GM04503 (cell line): Measurements from ENCODE around the gene CNPY4.

Source experiments
- DNase-seq: peaks from one replicate; pipeline ENCODE4 v3.0.0-alpha.2; 2012; ENCODE audit warnings: low read depth

Gene CNPY4

DNA sequence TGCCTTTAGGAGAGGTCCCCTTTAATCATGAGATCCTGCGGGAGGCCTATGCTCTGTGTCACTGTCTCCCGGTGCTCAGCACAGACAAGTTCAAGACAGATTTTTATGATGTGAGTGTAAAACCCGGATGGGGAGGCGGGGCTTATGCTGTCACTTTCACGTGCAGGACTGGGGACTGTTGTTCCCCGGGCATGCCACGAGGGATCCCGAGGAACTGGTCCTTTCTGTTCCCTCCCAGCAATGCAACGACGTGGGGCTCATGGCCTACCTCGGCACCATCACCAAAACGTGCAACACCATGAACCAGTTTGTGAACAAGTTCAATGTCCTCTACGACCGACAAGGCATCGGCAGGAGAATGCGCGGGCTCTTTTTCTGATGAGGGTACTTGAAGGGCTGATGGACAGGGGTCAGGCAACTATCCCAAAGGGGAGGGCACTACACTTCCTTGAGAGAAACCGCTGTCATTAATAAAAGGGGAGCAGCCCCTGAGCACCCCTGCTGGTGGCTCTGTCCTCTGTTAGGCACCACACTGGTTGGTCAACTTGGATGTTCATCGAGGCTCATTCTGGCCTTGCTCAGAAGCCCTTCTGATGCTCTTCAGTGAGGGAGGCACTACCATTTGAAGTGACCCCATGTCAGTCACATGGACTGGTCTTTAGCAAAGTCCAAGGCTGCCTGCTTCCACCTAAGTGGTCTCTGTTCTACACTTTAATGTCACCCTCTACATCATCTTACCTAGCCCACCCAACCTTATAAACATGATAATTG is 27.8 kb upstream of the CNPY4 start:
- DNase-seq = no peak

DNA sequence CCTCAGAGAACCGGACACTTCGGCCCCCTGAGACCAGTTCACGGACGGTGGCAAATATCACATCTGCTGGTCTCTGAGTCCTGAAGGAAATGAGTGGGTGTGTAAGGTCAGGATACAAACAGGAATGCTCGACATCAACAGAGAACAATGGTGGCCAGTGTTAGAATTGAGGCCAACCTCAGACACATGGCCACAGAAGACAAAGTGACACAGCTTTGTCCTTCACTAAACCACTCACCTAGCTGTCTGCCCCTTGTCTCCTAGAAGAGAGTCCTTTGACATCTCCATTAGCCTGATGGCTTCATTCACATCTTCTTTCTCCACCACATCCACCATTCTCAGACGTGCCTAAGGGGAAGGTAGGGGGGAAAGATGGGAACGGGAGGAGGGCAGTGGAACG is 26.4 kb upstream of the CNPY4 start:
- DNase-seq = no peak

DNA sequence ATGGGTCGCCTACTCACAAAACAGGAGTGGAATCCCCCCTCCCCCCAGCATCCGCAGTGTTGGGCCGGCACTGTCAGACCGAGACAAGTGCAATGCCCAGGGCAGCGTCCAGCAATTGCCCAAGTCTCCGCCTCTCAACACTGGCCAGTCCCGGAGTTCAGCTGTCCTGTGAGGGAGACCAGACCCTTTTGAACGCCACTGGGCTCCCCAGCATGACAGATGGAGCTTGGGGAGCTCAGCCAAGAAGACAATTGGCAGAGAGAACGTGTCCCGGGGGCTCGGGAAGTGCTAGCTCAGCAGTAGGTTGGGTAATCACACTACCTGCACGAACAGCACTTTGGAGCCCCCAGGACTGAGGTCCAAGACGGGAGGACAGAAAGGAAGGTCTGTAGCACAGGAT is 25.9 kb upstream of the CNPY4 start:
- DNase-seq = no peak

DNA sequence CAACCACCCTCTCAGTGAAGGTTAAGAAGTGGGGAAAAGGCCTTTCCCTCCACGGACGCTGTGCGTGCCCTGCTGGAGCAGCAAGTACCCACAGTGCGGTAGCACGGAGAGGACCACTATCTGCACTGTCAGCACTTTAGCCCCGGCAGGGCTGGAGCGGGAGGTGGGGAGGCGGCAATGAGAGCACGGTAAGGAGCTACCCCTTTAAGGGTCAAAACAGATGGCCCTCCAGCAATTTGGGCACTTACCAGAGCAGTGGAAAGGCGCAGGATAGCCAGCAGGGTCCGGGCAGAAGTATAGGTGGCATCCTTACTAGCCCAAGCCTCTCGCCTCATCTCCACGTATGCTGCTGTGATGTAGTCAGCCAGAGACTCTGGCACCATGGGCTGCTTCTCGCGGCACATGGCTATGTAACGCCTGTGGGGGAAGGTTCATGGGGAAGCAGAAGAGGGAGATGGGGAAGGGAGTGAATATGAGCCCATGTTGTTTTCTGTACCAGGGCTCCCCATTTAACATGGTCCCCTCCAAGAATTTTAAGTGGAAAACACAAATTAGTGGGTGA is 25.4 kb upstream of the CNPY4 start:
- no peak for DNase-seq

DNA sequence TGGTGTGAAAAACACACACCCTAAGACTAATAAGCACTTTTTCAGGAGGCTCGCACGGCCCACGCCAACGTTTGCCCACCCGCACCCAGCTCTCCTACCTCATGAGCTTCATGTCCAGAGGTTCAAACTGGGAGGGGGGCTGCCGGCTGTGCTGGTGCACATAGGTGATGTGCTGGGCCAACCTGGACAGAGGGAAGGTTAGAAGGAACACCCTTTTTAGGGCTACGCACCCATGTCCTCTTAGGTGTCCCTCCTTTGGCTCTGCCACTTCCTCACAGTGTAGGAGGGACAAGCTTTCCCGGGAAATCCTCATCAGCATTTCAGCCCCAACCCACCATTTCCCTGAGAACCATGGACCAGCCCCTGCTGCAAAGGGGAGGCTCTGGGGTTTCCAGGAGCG is 24.1 kb upstream of the CNPY4 start:
- no peak for DNase-seq

DNA sequence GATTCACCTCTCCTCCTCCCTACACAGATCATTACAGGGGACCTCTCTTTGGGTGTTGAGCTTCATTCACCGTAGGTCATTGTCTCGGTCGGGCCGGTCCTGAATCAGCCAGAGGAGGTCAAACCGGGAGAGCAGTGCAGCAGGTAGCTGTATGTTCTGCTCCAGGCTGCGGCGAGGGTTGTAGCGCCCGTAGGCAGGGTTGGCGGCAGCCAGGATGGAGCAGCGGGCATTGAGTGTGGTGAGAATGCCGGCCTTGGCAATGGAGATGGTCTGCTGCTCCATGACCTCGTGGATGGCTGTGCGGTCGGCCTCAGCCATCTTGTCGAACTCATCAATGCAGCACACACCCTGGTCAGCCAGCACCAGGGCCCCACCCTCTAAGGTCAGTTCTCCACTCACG is 23.7 kb upstream of the CNPY4 start:
- no peak for DNase-seq

DNA sequence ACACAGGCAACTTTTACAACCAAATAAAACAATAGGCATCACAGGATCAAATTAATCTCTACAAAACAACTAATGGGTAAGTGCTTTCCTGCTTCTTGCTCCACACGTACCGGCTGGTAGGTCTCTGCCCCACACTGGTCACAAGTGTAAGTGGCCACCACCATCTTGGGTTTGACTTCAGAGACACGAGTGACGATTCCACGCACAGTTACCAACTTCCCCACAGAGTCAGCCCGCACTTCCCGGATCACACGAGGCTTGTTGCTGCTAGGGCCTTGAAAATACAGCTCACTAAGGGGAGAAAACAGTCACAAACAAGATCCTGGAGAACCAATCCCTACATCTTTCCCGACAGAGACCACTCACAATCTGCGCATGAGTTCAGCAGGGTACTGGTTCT is 20.5 kb upstream of the CNPY4 start:
- DNase-seq = no peak

DNA sequence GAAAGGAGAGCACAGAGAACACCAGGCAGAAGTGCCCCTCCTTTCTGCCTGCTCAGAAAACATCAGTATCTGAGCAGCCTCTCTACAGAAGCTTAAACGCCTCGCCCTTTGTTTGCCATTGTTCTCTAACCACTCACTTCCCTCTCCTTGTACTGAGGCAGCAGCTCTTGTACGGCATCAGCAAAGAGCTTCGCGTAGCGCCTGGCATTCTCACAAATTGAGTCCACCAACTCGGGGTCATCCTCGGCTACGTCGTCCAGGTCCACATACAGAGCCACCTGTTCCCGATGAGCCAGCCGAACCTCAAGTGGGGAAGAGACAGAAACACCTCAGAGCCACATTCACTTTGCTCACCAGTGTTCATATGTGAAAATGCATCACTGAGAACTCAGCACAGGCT is 20.0 kb upstream of the CNPY4 start:
- DNase-seq = no peak

DNA sequence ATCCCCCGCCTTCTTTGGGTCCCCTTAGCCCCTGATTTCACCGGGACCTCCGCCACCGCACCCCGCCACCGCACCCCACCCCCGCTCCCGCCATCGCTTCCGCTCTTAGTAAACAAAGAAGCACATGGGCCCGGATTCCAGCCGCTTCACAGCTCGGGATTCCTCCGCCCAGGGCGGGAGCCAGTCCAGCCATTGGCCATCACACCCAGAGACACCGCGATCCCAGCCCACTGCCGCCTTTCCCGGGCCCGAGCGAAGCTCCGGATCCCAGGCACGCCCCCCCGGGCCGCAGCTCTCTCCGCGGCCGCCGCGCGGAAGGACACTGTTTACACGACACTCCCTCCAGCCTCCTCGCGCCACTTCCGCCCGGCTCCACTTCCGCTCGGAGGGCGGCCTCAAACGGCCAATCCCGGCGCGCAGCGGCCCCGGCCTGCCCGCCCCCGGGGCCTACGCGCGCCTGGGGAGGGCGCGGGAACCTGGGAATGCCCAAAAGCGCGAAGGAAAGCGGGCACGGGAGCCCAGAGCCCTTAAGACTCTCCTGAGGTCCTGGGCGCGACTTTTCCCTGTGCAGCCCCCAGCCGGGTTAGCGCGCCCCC is 18.9 kb upstream of the CNPY4 start:
- DNase-seq = peak; percentile 91

DNA sequence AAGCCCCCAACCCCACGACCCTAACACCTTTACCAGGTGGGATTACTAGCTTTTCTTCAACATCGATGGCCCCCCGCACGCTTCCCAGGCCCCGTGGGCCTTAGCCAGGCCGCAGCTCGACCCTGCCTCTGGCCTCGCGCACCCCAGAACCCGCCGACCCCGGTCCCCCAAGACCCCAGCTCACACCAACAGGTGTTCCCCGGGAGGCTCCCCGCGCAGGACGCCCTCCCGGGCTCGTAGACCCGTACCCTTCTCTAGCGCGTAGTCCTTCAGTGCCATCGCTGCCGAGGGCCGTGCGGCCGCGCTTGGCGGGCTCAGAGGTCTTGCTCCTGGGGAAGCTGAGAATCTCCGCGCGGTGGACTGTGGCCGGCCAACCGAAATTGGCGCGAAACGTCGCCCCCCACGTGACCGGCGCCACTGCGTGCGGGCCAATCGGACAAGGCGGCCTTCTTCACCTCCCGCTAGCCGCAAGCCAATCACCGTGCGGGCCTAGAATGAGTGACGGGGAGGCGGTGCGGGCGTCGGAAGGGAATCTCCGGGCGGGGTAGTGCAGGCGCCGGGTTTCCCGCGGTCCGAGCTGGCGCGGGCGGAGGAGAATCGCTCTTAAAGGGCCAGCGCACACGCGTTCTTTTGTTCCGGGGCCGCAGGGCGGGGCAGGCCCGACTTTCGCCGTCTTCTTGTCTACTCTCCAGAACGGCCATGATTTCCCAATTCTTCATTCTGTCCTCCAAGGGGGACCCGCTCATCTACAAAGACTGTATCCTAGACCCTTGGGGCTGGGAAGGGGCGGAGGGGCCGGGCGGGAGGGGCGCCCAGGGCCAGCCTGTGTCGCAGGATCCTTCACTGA is 18.2 kb upstream of the CNPY4 start, which contains the start of the genes AP4M1 and MCM7:
AP4M1 (plus strand) TSS at position 628 of the 847 bp plus-strand sequence; CDS start at position 700, 72 bp downstream.
MCM7 (minus strand) TSS at position 382 of the 847 bp plus-strand sequence; CDS start at position 279, 103 bp downstream.
- DNase-seq = peak; percentile 89

DNA sequence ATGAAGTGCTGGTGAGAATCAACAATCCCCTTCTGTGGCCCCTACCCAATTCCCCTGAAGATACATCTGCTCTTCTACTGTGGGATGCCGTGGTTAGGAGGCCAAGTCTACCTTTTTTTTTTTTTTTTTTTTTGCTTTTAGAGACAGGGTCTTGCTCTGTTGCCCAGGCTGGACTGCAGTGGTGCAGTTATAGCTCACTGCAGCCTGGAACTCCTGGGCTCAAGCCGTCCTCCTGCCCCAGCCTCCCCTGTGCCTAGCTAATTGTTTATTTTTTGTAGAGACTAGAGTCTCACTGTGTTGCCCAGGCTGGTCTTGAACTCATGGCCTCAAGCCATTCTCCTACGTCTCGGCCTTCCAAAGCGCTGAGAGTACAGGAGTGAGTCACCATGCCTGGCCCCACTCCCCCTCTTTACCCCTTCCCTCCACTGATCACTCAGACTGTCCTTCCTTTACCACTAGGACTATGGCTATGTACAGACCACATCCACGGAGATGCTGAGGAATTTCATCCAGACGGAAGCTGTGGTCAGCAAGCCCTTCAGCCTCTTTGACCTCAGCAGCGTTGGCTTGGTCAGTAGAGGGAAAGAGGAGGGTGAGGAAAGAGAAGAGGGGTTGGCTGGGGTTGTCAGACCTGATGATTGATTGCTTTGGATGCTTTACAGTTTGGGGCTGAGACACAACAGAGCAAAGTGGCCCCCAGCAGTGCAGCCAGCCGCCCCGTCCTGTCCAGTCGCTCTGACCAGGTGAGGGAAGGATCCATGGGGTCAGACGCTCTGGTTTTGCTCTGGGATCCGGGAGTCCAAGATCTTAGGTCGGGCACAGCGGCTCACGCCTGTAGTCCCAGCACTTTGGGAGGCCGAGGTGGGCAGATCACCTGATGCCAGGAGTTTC is 16.2 kb upstream of the CNPY4 start:
- DNase-seq = peak; percentile 49

DNA sequence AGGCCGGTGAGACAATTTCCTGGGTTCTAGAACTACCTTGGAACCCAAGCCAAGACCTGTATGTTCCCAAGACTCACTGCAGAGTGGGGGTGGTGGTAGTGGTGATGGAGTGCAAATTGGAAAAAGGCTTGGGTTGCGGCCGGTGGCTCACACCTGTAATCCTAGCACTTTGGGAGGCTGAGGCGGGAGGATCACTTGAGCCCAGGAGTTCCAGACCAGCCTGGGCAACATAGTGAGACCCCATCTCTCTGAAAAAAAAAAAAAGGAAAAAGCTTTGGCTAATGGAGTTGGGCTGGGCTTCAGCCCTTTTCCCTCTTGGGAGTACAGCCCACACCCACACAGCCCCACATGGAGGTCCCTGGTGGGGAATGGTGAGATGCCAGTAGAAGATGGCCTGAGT is 13.9 kb upstream of the CNPY4 start:
- DNase-seq = no peak

DNA sequence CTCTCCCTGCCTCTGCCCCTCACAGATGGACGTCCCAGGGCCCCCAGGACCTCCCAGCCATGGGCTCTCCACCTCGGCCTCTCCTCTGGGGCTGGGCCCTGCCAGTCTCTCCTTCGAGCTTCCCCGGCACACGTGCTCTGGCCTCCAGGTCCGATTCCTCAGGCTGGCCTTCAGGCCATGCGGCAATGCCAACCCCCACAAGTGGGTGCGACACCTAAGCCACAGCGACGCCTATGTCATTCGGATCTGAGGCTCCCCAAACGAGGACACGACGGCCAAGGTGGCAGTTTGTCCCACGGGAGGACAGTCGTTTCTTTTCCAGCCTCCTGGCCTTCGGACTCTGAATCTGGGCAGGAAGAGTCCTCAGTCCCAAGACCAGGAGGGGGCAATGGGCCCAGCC is 12.8 kb upstream of the CNPY4 start:
- DNase-seq = no peak

DNA sequence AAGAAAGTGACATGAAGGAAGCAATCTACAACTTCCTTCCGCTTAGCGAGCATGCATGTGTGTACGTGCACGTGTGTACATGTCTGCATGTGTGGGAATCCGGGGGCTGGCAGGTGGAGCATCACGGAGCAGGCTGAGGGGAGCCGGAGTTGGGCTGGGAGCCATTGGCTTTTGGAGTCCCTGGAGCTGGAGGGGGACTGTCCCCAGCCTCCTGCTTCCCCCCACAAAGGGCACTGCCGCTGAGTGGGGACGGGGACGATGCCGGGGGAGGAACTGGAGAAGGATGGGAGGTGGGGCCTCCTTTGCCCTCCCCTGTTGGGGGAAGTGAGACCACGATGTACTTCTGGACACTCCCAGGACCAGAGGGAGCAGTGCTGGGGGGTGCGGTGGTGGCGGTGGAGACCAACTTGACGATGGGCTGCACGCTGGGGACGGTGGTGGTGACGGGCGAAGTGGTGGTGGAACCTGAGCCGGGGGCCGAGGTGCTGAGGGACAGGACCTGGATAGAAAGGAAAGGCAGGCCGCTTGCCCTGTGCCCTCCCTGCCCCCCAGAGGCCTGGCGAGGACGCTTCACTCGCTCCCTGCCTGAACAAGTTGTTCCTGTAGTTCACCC is 12.2 kb upstream of the CNPY4 start:
- DNase-seq = no peak

DNA sequence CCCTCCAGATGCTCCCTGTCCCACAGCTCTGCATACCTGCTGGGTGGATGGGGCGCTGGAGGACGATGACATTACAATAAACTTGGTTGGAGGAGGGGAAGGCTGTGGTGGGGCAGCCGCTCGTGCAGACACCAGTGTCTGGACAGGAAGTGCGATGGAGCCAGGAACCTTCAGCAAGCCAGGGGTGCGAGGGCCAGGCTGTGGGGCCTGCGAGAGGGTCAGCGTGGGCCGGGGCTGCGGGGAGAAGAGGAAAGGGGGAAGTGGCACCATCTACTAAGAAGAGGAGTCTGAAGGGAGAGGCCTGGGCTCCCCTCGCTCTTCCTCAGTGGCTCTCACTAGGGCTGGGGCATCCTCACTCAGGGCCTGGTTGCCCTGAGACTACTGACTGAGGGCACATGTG is 11.5 kb upstream of the CNPY4 start:
- DNase-seq = no peak

DNA sequence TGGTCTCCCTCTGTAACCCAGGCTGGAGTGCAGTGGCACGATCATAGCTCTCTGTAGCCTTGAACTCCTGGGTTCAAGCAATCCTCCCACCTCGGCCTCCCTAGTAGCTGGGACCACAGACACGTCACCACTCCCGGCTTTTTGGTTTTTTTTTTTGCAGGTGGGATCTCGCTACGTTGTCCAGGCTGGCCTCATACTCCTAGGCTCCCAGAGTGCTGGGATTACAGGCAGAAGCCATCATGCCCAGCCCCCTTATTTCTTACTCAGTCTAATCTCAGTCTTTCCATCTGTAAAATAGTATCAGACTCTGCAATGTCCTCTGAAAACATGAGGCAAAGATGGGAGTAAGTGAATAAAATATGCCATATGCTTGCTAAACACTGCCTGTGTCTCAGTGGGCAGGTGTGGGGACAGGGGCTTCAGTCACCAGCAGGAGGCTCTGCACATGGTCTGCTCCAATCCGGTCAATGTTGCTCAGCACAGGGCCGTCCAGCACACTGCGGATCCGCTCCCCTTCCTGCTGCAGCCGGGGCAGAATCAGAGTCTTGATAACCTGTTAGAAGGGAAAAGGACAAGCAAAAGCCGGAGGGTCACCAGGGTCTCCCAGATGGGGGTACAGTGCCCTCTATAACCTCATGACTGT is 9.8 kb upstream of the CNPY4 start:
- DNase-seq = no peak

DNA sequence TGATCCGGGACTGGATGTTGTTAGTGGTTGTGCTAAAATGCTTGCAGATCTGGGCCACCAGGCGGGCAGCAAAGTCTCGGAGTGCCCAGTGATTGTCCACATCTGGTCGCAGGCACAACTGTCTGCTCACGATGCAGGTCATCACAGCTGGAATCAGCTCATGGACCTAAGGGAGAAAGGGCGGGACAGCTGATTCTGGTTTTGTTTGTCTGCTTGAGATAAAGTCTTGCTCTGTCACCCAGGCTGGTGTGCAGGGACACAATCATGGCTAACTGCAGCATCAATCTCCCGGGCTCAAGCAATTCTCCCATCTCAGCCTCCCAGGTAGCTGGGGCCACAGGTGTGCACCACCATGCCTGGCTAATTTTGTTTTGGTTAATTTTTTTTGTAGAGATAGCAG is 8.3 kb upstream of the CNPY4 start:
- DNase-seq = no peak

DNA sequence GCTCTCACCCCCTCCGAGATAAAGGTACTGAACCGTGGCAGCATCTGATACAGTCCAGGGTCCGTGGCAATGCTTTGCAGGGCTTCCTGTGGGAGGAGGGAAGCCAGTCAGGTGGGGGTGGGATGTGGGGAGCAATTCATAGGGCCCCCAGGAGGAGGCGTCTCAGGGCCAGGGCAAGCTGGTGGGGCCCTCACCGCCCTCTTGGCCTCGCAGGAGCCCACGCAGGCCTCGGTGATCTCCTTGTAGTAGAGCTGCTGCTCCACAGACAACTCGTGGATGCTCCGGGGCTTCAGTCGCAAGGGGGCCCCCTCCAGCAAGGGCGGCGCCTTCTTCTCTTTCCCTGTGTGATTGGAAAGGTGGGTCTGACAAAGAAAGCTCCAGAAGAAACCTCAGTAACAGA is 7.5 kb upstream of the CNPY4 start:
- DNase-seq = no peak

DNA sequence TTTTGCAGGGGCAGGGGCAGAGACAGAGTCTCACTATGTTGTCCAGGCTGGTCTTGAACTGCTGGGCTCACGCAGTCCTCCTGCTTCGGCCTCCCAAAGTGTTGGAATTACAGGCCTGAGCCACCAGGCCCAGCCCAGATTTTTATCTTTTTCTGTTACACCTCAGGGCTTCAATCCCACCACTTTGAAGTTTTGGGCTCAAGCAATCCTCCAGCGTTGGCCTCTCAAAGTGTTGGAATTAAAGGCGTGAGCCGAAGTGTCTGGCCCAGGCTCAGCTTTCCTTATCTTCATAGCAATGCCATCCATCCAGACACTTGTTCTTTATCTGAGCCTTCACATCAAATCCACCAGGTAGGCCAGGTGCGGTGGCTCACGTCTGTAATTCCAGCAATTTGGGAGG is 4.4 kb upstream of the CNPY4 start:
- no peak for DNase-seq

DNA sequence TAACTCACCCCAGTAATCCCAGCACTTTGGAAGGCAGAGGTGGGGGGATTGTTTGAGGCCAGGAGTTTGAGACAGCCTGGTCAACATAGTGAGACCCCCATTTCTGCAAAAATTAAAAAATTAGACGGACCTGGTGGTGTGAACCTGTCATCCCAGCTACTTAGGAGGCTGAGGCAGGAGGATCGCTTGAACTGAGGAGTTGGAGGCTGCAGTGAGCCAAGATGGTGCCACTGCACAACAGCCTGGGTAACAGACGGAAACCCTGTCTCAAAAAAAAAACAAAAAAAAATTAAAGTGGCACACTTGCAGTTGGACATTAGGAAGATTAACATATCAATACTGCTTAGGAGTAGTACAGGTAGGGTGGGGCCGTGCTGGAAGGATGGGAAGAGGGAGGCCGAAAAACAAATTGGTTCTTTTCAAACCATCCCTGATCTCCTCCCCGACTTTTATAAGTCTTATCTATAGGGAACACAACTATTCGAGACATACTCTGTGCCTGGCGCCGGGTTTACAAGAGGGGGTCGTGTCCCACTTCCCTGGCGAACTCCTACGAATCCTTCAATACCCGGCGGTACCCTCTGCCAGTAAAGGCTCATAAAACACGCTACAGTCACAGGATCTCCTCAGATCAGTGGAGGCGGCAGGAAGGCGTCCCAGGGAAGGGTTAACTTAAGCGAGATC is 904 bp upstream of the CNPY4 start:
- DNase-seq = no peak
